T-helper 2 cell treated with Interferon-gamma antibody and Interleukin-4, amounts not matched to agents 100 ng/mL and 5 ng/mL, for 36 hours (primary cell): ENCODE measurements around the gene ALS2CL. TPM values are rescaled to one million over a fixed set of nuclear protein-coding genes. Genes with fewer than 3 reads are reported as not detected.

Experiments
- intact Hi-C: fragments of 100-400 bp; cut with micrococcal nuclease; formaldehyde crosslinking; loops from one replicate; pipeline ENCODE4 v1.15.1; 2023
- total RNA-seq: library from RNA; stranded (reverse); gene quantifications from 2 replicates; pipeline ENCODE4 v1.2.3, GENCODE V29; 2022

Gene ALS2CL
- total RNA-seq, 1 donor from 2014 or later: 3.5 TPM

DNA sequence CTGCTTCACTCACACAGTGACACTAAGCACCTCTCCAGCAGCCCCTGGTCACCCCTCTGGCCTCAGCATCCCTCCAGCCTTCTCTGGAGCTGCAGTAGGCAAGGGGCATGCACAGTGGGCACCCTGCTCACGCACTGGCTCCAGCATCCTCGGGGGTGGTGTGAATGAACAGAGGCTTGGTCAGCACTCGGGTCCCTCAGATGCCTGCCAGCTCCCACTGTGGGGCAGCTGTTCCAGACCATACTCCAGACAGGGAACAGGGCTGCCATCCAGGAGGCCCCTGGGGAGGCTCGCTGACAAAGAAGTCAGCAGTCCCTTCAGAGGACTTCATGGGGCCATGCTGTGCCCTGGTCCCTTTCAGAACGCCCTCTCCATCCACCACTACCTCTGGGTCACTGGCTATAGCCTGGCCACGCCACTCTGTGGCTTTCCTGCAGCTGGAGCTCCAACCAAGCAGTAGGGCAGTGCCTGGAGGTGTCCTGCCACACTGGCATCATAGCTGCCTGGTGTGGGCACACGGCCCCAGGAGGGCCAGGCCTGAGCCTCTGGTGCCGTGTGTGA, 26.3 kb downstream of the ALS2CL start:
- intact Hi-C loops: no loop called here

DNA sequence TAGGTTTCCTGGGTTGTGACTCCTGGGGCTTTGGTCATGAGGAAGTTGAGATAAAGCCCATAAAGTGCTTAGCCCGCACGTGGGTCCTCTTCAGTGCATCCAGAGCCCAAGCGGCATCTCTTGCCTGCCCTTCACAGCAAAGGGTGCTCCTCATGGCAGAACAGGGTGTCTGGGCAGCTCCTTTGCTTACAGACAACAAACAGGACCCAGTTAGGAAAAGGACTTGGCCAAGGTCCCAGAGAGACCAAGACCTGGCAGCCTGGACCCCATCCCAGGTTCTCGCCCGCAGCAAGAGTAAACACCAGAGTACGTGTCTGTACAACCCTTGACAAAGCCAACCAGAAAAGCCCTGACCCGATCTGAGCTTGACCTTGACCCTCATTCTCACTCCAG, 27.0 kb downstream of the ALS2CL start:
- intact Hi-C loops: no loop called here

DNA sequence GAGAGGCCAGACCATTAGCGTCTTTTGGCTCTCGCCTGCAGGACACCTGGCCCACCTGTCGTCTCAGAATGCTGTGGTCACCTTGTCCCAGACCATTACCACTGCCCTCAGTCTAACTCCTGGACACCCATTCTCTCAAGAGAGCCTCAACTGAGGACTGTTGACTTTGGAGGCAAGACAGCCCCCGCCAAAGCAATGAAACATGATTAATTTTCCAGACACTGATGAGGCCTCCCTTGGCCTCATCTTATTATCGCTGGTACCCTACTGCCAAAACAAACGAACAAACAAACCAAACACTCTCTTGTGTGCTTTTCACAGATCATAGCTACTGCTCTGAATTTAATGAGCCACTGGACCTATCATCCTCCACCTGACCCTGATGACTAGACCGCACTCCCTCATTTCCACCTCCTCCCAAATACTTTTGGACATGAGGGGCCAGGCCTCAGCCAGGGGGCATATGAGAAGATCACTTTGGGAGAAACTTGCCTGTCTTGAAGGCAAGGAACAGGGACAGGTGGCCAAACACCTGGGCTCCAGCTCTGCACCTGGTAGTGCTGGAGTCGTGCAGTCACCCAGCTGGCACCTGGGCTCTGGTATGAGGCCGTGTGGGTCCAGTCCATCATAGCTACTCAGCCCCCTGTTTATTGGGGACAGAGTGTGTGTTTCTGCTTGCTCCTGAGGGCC, 27.6 kb downstream of the ALS2CL start:
- intact Hi-C loops: no loop called here

DNA sequence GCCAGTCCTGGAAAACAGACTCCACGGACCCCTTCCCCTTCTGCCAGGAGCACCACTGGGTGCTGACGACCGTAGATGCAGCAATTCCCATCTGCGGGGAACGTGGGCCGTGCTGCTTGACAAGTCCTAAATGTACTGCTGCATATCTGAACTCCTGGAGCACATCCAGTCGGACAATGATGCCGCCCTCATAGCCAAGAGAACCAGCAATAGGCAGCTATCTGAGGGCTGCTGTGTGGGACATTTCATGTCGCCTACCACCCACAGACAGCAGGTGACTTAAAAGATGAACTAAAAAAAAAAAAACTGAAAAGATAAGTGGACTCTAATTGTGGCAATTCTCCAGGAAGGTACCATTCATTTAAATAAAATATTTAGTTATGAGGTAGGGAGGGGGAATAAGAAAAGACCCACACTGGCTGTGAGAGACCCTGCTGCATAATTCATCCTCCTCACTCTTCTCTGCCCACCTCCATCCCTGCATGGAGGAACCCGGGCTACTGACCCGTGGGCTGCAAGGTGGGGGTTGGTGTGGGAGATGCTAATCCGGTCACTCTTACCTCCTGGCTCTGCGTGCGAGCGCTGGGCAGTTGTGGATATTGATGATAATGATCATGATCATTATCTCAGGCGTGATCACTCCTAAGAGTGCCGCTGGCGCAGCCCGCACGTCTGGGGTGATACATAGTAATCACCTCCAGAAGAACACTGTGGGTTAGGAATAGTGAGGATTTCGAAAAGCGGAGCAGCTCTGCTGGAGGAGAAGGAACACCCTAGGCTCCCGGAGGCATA, 28.3 kb downstream of the ALS2CL start:
- intact Hi-C loops: no loop called here

DNA sequence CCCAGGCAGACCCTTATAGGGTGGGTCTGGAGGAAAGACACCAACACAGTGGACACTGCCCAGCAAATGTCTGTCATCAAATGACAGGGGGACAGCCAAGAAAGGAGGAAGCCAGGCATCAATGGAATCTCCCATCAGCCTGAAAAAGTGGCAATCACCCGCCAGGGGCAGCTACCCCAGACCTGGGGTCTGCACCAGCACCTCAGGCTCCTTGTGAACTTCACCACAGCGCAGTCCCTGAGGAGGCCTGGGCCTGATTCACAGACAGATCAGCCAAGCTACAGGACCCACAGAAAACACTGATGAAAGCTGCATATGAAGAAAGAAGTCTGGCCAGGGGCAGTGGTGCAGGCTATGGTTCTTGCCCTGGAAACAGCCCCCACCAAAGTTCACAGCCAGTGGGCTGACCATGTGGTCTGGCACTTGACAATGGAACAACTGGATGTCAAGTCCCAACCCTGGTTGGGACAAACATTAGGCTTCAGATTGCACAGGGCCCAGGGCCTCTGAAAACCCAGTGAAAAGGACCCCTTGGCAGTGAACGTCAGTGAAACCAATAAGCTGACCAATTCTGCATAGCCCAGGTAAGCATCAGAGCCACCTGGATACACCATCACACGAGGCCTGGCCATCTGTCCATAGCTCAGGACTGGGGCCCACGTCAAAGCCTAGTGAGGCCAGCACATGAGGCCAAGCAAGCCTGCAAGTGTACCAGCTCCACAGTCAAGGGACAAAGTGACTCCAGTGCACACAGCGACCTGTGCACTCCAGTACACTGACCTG, 29.1 kb downstream of the ALS2CL start:
- intact Hi-C loops: no loop called here

DNA sequence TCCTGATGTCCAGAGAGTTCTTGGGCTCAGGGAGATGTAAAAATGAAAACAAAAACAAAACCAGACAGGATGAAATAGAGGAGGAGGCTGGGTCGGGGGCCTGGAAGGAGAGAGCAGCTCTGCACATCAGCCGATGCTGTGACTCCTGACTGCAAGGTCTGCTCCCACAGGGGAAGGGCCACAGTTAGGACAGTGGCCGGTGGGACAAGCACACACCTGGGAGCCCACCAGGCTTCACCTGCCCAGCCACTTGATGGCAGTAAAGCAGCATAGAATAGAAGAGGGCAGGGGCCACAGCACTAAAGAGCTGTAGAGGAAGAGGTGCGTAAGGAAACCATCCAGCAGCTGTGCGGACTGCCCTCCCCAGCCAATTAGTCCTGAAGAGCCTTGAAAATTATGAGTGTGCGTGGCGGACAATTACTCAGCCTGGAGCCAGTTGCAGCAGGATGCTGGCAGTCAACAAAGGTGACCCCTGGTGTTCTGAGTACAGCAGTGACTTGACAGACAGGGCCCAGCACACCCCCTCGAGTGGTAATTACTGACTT, 29.8 kb downstream of the ALS2CL start:
- intact Hi-C loops: no loop called here

DNA sequence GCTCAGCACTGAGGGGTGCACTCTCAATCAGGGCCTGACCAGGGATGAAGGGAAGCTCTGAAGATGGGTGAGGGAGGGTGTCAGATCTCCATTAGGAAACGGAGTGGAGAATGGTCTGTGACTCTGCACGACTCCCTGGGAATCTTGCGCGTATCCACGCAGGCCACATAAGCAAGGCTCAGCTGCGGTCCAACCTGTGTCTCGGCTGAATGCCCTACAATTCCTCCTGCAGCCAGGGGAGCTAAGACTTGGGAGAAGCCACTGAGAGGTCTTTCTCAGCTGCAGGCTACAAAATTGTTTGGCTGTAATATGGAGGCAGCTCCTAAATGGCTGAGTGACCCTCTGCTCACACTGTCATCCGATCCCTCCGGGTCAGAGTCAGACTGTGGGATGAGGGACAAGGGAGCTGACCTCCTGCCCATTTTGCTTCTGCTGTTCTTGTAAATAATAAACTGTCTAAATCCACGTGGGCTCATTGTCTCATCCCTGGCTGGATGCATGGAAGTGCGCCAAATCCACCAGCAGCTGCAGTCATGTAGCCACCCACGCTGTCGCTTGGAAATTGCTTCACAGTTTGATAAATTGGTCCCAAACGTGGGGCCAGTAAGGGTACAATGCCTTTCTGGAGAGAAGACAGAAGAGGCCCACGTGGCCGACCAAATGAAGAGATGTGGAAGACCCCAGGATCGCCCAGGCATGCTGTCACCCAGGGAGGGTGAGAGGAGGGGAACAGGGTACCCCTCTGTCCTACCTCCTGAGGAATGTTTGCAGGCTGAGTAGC, 30.5 kb downstream of the ALS2CL start:
- intact Hi-C loops: no loop called here

DNA sequence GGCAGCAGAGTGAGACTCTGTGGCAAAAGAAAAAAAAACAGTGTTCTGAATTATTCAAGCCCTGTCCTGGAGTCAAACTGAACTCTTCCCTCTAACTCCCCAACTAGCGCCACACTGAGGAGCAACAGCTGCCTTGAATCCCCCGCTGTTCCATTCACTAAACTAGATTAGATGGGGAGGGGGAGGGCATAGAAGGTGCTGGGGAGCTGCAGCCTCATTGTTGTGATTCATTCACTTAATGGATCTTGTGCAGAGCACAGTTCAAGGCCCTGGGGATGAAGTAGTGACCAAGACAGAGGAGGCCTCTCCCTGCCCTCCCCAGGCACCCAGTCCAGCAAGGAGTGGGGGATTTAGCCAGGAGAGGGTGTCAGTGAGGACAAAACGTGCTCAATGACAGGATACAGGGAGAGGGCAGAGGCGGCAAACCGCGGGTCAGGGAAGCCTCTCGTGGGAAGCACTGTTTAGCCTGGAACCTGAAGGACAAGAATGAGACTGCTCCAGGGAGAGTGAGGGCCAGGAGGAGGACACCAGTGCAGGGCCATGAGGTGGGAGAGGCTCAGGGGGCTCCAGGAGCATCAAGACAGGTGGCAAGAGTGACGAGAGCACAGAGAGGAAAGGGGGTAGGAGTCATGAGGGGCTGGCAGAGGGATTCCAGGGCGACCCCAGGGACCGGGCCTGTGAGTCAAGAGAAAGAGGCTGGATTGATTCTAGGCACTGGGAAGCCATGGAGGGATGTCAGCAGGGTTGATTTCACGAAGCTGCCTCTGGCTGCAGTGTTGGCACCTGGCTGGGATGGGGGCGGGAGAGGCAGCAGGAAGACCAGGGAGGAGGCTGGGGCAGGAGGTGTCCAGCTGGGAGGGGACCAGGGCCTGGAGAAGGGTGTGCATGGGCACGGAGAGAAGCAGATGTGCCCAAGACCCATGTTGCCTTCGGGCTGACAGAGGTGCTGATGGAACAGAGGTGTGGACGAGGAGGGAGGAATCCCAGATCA, 31.4 kb downstream of the ALS2CL start:
- intact Hi-C loops: no loop called here

DNA sequence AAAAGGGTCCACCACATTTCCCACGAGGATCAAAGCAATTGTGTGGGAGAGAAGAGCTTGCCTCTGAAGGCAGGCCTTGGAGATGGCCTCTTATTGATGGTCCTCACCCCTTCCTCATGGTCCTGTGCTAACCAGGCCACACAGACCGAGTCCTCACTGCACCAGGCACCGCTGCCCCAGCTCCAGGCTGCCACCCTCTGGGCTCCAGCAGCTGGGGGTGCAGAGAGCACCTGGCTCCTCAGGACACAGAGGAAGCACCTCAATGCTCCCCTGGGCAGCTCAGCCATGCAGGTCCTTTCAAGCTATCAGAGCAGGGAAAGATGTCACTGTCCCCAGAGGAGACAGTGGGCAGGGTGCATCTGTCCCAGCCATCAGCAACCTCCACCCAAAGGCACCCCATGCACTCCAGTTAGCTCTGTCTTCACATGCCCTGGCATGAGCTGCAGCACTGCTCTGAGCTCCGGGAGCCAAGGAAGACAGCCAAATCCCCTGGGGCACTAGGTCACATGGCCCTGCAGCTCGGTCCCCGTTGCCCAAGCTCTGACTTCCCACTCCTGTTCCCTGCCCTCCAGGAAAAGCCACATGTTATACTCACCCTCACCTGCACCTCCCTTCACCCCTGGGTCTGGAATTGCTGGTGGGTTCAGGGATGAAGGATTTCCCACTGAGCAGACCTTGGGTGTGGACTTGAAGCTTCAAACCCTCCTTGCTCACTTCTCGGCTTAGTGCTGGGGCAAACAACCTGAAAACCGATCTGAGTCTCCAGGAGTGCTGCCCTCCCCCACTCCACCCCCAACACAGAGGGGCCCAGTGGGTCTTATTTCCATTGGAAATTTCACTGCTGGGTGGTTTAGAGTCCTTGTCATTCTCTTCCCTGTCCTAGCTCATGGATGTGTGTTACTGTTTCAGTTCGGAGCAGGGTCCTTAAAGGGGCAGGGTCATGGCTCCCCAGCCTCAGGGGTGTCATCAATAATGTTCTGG, 32.6 kb downstream of the ALS2CL start:
- intact Hi-C loops: no loop called here

DNA sequence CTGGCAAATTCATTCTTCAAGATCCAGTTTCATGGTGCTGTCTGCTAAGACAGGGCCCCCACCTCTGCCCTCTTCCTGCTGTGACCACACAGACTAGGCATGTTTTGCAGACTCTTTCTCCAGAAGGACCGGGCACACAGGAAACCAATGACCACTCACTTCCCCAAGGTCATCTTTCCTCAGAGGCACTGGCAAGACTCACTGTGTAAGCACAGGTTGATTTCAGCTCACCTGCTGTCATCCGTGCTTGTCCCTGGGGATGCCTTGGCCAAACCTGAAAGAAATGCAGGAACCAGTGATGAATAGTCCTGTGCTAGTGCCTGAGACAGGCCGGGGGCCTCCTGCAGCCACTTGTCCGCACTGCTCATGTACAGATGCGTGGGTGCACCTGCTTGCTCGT, 33.5 kb downstream of the ALS2CL start:
- intact Hi-C loops: no loop called here

DNA sequence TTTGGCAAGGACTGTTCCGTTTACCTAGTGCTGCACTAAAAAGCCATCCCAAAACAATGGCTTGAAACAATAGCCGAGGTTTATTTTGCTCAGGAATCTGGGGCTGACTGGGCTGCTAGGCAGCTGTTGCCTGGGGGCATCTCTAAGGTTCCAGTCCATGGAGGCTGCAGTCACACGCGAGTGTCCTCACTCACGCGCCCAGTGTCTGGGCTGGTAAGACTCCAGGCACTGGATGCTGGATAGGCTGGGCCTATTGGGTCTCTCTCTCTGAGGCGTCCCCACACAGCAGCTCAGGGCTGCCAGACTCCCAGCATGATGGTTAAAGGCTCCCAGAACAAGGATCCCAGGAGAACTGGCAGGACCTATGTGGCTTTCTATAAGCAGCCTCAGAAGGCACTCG, 34.2 kb downstream of the ALS2CL start:
- intact Hi-C loops: no loop called here

DNA sequence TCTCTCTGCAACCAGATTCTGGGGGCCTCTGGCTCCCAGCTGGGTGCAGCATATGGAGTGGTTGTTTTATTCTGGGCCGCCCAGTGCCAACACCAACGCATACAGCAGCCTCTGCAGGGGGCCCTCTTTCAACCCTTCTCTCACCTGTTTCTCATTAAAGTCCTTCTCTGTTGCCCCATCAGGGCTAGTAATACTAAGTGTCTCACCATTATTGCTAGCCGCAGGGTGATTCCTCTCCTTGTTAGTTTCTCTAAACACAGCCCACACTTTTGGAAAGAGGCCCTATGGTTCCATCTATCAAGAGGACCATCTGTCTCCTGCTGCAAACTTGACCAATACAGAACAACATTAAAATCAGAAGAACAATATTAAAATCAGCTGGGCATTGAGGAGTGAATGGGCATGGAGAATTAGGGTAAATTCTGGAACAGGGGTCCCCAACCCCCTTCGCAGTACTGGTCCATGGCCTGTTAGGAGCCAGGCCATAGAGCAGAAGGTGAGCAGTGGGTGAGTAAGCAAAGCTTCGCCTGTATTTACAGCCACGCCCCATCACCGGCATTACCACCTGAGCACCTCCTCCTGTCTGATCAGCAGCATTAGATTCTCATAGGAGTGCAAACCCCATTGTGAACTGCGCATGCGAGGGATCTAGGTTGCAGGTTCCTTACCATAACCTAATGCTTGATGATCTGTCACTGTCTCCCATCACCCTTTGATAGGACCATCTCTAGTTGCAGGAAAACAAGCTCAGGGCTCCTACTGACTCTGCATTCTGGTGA, 36.5 kb downstream of the ALS2CL start:
- intact Hi-C loops: no loop called here

DNA sequence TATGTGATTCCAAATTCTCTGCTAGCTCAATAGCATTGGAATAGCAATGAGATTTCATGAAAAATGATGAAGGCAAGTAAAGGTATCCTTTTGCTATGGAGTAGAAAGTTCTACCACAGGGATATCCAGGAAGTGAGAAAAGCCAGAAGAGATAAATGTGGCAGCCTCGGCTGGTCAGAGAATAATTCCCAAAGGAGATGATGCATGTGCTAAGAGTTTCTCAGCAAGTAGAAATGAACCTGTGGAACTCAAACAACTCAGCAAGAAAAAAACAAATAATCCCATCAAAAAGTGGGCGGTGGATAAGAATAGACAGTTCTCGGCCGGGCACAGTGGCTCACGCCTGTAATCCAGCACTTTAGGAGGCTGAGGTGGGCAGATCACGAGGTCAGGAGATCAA, 38.2 kb downstream of the ALS2CL start:
- intact Hi-C loops: no loop called here

DNA sequence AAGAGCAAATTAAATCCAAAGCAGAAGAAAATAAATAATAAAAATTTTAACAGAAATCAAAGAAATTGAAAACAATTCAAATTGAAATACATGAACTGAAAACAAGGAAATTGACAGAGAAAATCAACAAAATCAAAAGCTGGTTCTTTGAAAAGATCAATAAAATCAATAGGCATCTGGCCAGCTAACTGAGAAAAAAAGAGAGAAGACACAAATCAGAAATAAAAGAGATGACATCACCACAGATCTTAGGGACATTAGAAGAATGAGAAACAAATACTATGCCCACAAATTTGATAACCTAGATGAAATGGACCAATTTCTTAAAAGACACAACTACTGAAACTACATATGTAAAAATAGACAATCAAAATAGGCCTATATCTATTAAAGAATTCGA, 42.4 kb downstream of the ALS2CL start:
- intact Hi-C loops: no loop called here

DNA sequence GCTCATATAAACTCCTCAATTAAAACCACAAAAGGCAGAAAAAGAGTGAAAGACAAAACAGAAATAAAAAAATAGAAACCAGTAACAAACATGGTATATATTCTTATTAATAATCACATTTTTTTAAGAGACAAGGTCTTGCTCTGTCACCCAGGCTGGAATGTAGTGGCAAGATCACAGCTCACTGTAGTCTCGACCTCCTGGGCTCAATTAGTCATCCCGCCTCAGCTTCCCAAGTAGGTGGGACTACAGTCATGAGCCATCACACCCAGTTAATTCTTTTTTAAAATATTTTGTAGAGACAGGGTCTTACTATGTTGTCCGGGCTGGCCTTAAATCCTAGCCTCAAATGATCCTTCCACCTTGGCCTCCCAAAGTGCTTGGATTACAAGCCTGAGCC, 44.0 kb downstream of the ALS2CL start:
- intact Hi-C loops: no loop called here

DNA sequence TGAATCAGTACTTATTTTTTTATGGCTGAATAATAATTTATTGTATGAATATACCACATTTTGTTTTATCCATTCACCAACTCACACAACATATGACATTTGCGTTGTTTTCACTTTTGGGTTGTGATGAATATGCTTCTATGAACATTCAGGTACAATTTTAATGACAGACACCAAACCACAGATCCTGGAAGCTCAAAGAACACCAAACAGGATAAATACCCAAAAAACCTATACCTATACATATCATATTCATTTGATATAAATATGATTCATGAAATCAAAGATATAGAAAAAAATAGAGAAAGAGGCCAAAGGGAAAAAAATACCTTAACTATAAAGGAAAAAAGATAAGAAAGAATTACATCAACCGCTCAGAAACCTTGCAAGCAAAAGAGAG, 45.4 kb downstream of the ALS2CL start:
- intact Hi-C loops: no loop called here

DNA sequence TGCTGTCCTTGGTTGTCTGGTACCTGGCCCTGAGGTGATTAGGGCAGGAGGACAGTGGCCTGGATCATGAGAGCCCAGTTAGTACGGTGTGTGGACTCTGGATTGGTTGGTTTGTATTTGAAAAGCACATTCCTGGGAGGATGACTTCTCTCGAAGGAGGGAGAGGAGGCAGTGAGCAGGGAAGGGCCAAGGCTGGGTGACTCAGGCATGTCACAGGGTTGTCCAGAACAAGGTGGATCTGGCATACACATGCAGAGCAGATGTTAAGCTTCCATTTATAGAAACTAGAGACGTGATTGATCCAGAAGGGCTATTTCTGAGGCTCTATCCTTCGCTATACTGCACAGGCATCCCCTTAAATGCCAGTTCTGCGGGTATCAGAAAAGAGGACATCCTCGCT, 46.8 kb downstream of the ALS2CL start:
- intact Hi-C loops: no loop called here

DNA sequence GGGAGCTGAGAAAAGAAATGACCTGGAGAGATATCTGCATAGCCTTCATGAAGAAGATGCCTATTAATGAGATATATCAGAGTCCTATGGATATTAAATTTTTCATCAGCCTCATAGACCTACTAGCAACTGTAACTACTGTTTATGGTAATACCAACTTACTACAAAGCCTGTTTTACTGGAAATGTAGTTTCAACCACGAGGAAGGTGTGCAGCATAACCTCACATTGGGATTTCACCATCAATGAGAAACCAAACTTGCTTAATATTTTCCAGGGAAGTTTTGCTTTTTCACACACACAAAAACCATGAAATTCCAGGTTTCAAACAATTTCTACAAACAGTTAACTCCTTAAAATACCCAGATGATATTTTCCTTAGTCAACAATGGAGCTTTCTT, 49.8 kb downstream of the ALS2CL start:
- intact Hi-C loops: no loop called here
